Measurements from ENCODE around the gene JCAD.

The JCAD gene

GRCh38 chr10:30062582-30062981 is 3.2 kb upstream of the JCAD start:
- H3K4me3 ChIP-seq (replicated peaks; ENCODE audit: low read depth, low read length) = no peak overlapping the region
- TF ChIP-seq CTCF (IDR thresholded peaks at IDR 0.05; ENCODE audit: low read length, missing control alignments) = no peak
- no peak for DNase-seq (ENCODE audit: low read depth)

- no peak overlapping the region for H3K4me3 ChIP-seq (replicated peaks; ENCODE audit: low read depth, low read length)
- DNase-seq (ENCODE audit: low read depth) = peak; percentile 69
- TF ChIP-seq CTCF (IDR thresholded peaks at IDR 0.05; ENCODE audit: low read length, missing control alignments) = no peak
Measured at GRCh38 chr10:30062090-30062489, 2.7 kb upstream of the JCAD start.

GRCh38 chr10:30058570-30059132 is 735 bp downstream of the JCAD start:
- H3K4me3 ChIP-seq (replicated peaks; ENCODE audit: low read depth, low read length) = peak overlapping the region; percentile 64
- no peak for DNase-seq (ENCODE audit: low read depth)
- TF ChIP-seq CTCF (IDR thresholded peaks at IDR 0.05; ENCODE audit: low read length, missing control alignments) = no peak

- no peak for DNase-seq (ENCODE audit: low read depth)
- TF ChIP-seq CTCF (IDR thresholded peaks at IDR 0.05; ENCODE audit: low read length, missing control alignments) = no peak
- peak overlapping the region; percentile 64 for H3K4me3 ChIP-seq (replicated peaks; ENCODE audit: low read depth, low read length)
Measured at GRCh38 chr10:30057894-30058556, 1.4 kb downstream of the JCAD start.

- TF ChIP-seq CTCF (IDR thresholded peaks at IDR 0.05; ENCODE audit: low read length, missing control alignments) = no peak
- peak overlapping the region; percentile 64 for H3K4me3 ChIP-seq (replicated peaks; ENCODE audit: low read depth, low read length)
- DNase-seq (ENCODE audit: low read depth) = peak; percentile 16
Measured at GRCh38 chr10:30057421-30057841, 2.0 kb downstream of the JCAD start.

GRCh38 chr10:30056767-30057355 is 2.5 kb downstream of the JCAD start:
- DNase-seq (ENCODE audit: low read depth) = peak; percentile 12
- no peak for TF ChIP-seq CTCF (IDR thresholded peaks at IDR 0.05; ENCODE audit: low read length, missing control alignments)
- peak overlapping the region; percentile 64 for H3K4me3 ChIP-seq (replicated peaks; ENCODE audit: low read depth, low read length)
